SK-N-MC (cell line): ENCODE data around the gene CHFR.
"Not testable (repeated sequence)": the region's sequence is repeated elsewhere in the genome, so short reads cannot be mapped to it uniquely, and the experiment has no call there.

Experiments
- DNase-seq: peaks from one replicate; pipeline ENCODE4 v3.0.0-alpha.2; 2011; ENCODE audit warnings: low read depth, low spot score
- H3K27ac ChIP-seq: fragments of 200-600 bp; sonication (generic); 2 replicates; pipeline ENCODE4 v1.5.1; 2016; ENCODE audit warnings: mixed run types
- H3K36me3 ChIP-seq: fragments of 200-600 bp; sonication (generic); 2 replicates; pipeline ENCODE4 v1.6.1; 2017; ENCODE audit warnings: antibody characterized with exemption, low read length, mixed read lengths; ENCODE audit not compliant: insufficient read depth
- H3K4me3 ChIP-seq: fragments of 200-600 bp; sonication (generic); 2 replicates; pipeline ENCODE4 v1.5.1; 2016
- H3K9ac ChIP-seq: fragments of 200-600 bp; sonication (generic); 2 replicates; pipeline ENCODE4 v1.8.0; 2017; ENCODE audit warnings: mixed run types, mixed read lengths; ENCODE audit not compliant: insufficient read length
- H3K9me3 ChIP-seq: fragments of 200-600 bp; sonication (generic); 2 replicates; pipeline ENCODE4 v1.6.1; 2017; ENCODE audit warnings: low read depth, mild to moderate bottlenecking, antibody characterized with exemption, low read length, moderate library complexity, mixed read lengths
- EZH2 ChIP-seq: fragments of 200-600 bp; sonication (generic); IDR thresholded peaks from one replicate; pipeline ENCODE4 v1.6.1; 2017; ENCODE audit warnings: antibody characterized with exemption
- FOXP2 ChIP-seq: optimal IDR thresholded peaks from 2 replicates; pipeline ENCODE3; 2011; ENCODE audit warnings: mild to moderate bottlenecking, moderate library complexity; ENCODE audit not compliant: insufficient read depth; ENCODE audit errors: extremely low read length, control extremely low read depth
- POLR2AphosphoS5 ChIP-seq: IDR thresholded peaks from 2 replicates; pipeline ENCODE4 v1.6.1; 2012; ENCODE audit warnings: mild to moderate bottlenecking, low read depth, low read length, borderline replicate concordance

The CHFR gene

GRCh38 chr12:132921685-132922084 lies 34.3 kb upstream of the CHFR start:
- DNase-seq, result no peak
- Histone ChIP-seq H3K4me3 (no peak overlapping the region), H3K27ac (no peak overlapping the region), H3K36me3 (0 out of 2 replicates have a peak, but pooled peaks cover 1% of the 10 kb centered on the region), H3K9ac (no peak overlapping the region), H3K9me3 (peaks cover 42% of the 10 kb centered on the region; the same call in 1 of the 2 replicates)
- no peak for TF ChIP-seq FOXP2
- no peak for TF ChIP-seq EZH2
- TF ChIP-seq POLR2AphosphoS5, result no peak

GRCh38 chr12:132918680-132919079 lies 31.3 kb upstream of the CHFR start:
- Histone ChIP-seq H3K9ac (no peak overlapping the region), H3K36me3 (no peaks in the 10 kb centered on the region), H3K9me3 (peaks cover 18% of the 10 kb centered on the region; the same call in 1 of the 2 replicates), H3K27ac (no peak overlapping the region), H3K4me3 (no peak overlapping the region)
- no peak for TF ChIP-seq FOXP2
- TF ChIP-seq POLR2AphosphoS5, result no peak
- no peak for TF ChIP-seq EZH2
- no peak for DNase-seq

- no peak for TF ChIP-seq EZH2
- TF ChIP-seq FOXP2, result no peak
- TF ChIP-seq POLR2AphosphoS5, result no peak
- no peak overlapping the region for H3K9ac ChIP-seq
- no peaks in the 10 kb centered on the region for H3K36me3 ChIP-seq
- no peaks in the 10 kb centered on the region for H3K9me3 ChIP-seq
- H3K27ac ChIP-seq, result no peak overlapping the region
- DNase-seq, result no peak
- H3K4me3 ChIP-seq, result peak overlapping the region; percentile 52
These were observed 21.6 kb upstream of the CHFR start for GRCh38 chr12:132909030-132909368.

GRCh38 chr12:132908145-132909029 lies 21.0 kb upstream of the CHFR start:
- H3K27ac ChIP-seq, result no peak overlapping the region
- H3K9me3 ChIP-seq, result no peaks in the 10 kb centered on the region
- no peaks in the 10 kb centered on the region for H3K36me3 ChIP-seq
- TF ChIP-seq POLR2AphosphoS5 (no peak), FOXP2 (no peak), EZH2 (no peak)
- peak; percentile 24 for DNase-seq
- no peak overlapping the region for H3K9ac ChIP-seq
- peak overlapping the region; percentile 52 for H3K4me3 ChIP-seq

GRCh38 chr12:132907789-132908144 lies 20.4 kb upstream of the CHFR start:
- H3K9me3 ChIP-seq, H3K4me3 ChIP-seq, H3K27ac ChIP-seq, H3K9ac ChIP-seq, H3K36me3 ChIP-seq, DNase-seq: not testable (repeated sequence)

- TF ChIP-seq POLR2AphosphoS5 (no peak), FOXP2 (no peak), EZH2 (no peak)
- no peak for DNase-seq
- no peaks in the 10 kb centered on the region for H3K9me3 ChIP-seq
These were observed 19.8 kb upstream of the CHFR start for GRCh38 chr12:132907216-132907615.

GRCh38 chr12:132904718-132905328 lies 17.4 kb upstream of the CHFR start:
- Histone ChIP-seq H3K4me3 (no peak overlapping the region), H3K27ac (no peak overlapping the region), H3K9me3 (no peaks in the 10 kb centered on the region), H3K9ac (no peak overlapping the region), H3K36me3 (no peaks in the 10 kb centered on the region)
- TF ChIP-seq POLR2AphosphoS5 (no peak), EZH2 (no peak), FOXP2 (no peak)
- DNase-seq, result no peak

More at GRCh38 chr12:132907216-132907615, 19.8 kb upstream of the CHFR start:
- H3K27ac ChIP-seq, result no peak overlapping the region
- no peak overlapping the region for H3K4me3 ChIP-seq
- H3K9ac ChIP-seq, result no peak overlapping the region
- no peaks in the 10 kb centered on the region for H3K36me3 ChIP-seq

- TF ChIP-seq EZH2 (no peak), FOXP2 (no peak), POLR2AphosphoS5 (no peak)
- H3K27ac ChIP-seq, result no peak overlapping the region
- no peaks in the 10 kb centered on the region for H3K36me3 ChIP-seq
- no peak overlapping the region for H3K9ac ChIP-seq
- no peak overlapping the region for H3K4me3 ChIP-seq
- no peaks in the 10 kb centered on the region for H3K9me3 ChIP-seq
- no peak for DNase-seq
These were observed 11.6 kb upstream of the CHFR start for GRCh38 chr12:132899033-132899432.

- no peak overlapping the region for H3K9ac ChIP-seq
- peaks cover 13% of the 10 kb centered on the region; the same call in 1 of the 2 replicates for H3K9me3 ChIP-seq
- no peak for TF ChIP-seq FOXP2
- no peak for TF ChIP-seq POLR2AphosphoS5
- TF ChIP-seq EZH2, result no peak
- H3K27ac ChIP-seq, result no peak overlapping the region
- no peak overlapping the region for H3K4me3 ChIP-seq
- no peaks in the 10 kb centered on the region for H3K36me3 ChIP-seq
- DNase-seq, result no peak
These were observed 1.4 kb upstream of the CHFR start for GRCh38 chr12:132888852-132889251.
